Coronary artery (tissue), 2 donors: ENCODE results near the gene CLRN2.

Experiments
- DNase-seq: peaks from one replicate; pipeline ENCODE4 v3.0.0-alpha.2; 2017; ENCODE audit warnings: low spot score
- H3K27ac ChIP-seq, 2 donors: fragments of 200-600 bp; sonication (generic); one replicate each; pipeline ENCODE4 v1.5.1; 2016 to 2019
- H3K4me3 ChIP-seq: fragments of 200-600 bp; sonication (generic); 2 replicates; pipeline ENCODE4 v1.5.1; 2016; ENCODE audit warnings: mild to moderate bottlenecking, moderate library complexity
- TF ChIP-seq, protein P1 (sequence below): fragments of 200-600 bp; sonication (generic); IDR thresholded peaks from one replicate; pipeline ENCODE4 v1.5.1; 2019; ENCODE audit warnings: antibody characterized with exemption

Gene CLRN2

GRCh38 chr4:17480210-17480927 is 34.6 kb upstream of the CLRN2 start:
- Histone ChIP-seq H3K4me3 (no peak overlapping the region), H3K27ac (no peak overlapping the region)
- DNase-seq: no peak
- TF ChIP-seq, protein P1, sequence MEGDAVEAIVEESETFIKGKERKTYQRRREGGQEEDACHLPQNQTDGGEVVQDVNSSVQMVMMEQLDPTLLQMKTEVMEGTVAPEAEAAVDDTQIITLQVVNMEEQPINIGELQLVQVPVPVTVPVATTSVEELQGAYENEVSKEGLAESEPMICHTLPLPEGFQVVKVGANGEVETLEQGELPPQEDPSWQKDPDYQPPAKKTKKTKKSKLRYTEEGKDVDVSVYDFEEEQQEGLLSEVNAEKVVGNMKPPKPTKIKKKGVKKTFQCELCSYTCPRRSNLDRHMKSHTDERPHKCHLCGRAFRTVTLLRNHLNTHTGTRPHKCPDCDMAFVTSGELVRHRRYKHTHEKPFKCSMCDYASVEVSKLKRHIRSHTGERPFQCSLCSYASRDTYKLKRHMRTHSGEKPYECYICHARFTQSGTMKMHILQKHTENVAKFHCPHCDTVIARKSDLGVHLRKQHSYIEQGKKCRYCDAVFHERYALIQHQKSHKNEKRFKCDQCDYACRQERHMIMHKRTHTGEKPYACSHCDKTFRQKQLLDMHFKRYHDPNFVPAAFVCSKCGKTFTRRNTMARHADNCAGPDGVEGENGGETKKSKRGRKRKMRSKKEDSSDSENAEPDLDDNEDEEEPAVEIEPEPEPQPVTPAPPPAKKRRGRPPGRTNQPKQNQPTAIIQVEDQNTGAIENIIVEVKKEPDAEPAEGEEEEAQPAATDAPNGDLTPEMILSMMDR: no peak

DNA sequence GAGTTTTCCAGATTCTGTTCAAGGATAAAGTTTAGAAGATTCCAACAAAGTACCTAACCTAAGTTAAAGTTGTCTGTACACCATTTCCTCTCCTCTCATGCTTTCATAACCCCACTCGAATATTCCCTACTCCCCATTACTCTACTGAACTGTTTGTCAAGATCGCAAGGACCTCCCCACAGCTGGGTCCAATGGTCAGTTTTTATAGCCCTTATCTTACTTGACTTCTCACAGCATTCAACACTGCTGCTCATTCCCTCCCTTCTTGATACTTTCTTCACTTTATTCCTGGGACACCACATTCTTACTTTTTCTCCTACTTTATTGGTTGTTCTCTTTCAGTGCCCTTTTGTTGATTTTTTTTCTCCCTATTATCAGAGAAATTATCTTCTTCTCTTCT is 34.0 kb upstream of the CLRN2 start:
- no peak for DNase-seq
- Histone ChIP-seq H3K4me3 (no peak overlapping the region), H3K27ac (no peak overlapping the region)
- TF ChIP-seq, protein P1: no peak

DNA sequence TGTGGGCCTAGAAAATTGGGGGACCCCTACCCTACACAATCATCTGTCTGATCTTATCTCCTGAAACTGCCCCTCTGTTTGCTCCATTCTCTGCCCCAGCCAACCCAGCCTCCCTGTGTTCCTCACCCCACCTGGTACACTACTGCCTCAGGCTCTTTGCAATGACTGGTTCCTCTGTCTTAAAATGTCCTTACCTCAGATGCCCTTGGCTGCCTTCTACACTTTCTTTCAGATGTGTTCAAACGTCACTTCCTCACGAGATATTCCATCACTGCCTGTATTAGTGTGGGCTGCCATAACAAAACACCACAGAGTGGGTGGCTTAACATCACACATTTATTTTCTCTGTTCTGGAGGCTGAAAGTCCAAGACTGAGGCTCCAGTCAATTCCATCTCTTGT is 32.2 kb upstream of the CLRN2 start:
- DNase-seq: no peak
- TF ChIP-seq, protein P1: no peak
- Histone ChIP-seq H3K4me3 (no peak overlapping the region), H3K27ac (no peak overlapping the region)

- H3K4me3 ChIP-seq: no peak overlapping the region
- TF ChIP-seq, protein P1: no peak
- no peak for DNase-seq
- H3K27ac ChIP-seq: no peak overlapping the region
These were observed 25.8 kb upstream of the CLRN2 start for GRCh38 chr4:17489123-17489522.

GRCh38 chr4:17489721-17490120 is 25.2 kb upstream of the CLRN2 start:
- Histone ChIP-seq H3K4me3 (no peak overlapping the region), H3K27ac (no peak overlapping the region)
- TF ChIP-seq, protein P1: no peak
- no peak for DNase-seq

- H3K27ac ChIP-seq: no peak overlapping the region
- no peak for DNase-seq
- no peak overlapping the region for H3K4me3 ChIP-seq
- TF ChIP-seq, protein P1: no peak
These were observed 24.3 kb upstream of the CLRN2 start for GRCh38 chr4:17490575-17491059.

DNA sequence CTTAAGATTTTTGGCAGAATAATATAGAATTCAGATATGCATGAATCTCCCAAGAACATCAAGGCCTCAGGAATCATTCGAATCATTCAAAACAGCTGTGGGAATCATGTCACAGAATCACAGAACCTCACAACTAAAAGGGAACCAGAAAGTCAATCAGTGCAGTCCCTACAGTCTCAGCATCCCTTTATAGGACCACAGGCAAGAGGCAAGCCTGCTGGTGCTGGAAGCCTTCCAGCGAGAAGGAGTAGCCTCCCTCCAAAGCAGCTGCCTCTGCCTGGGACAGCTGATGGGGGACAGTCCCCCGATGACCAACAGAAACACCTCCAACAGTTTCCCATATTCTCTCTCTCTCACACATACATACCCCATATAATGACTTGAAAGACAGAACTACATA is 23.8 kb upstream of the CLRN2 start:
- DNase-seq: no peak
- H3K27ac ChIP-seq: no peak overlapping the region
- H3K4me3 ChIP-seq: no peak overlapping the region
- TF ChIP-seq, protein P1: no peak
